Kidney epithelial cell (primary cell): ENCODE results near the gene DRAP1. TPM values are rescaled to one million over a fixed set of nuclear protein-coding genes. Genes with fewer than 3 reads are reported as not detected.
"Not testable (repeated sequence)": the region's sequence is repeated elsewhere in the genome, so short reads cannot be mapped to it uniquely, and the experiment has no call there.

Experiments
- DNase-seq: peaks from one replicate; pipeline ENCODE4 v3.0.0-alpha.2; 2010; ENCODE audit warnings: low read depth
- H3K27me3 ChIP-seq: 2 replicates; pipeline ENCODE4 v1.6.0; 2011; ENCODE audit warnings: low read length; ENCODE audit not compliant: control insufficient read depth, insufficient read depth
- H3K36me3 ChIP-seq: 2 replicates; pipeline ENCODE4 v1.5.1; 2011; ENCODE audit warnings: low read length; ENCODE audit not compliant: control insufficient read depth, insufficient read depth
- H3K4me3 ChIP-seq: 2 replicates; pipeline ENCODE4 v1.5.1; 2011; ENCODE audit warnings: low read depth, mild to moderate bottlenecking, control low read depth, low read length
- CTCF ChIP-seq: IDR thresholded peaks from 2 replicates; pipeline ENCODE4 v1.5.1; 2011; ENCODE audit warnings: mild to moderate bottlenecking, moderate library complexity, low read length, control low read depth, inconsistent platforms; ENCODE audit not compliant: insufficient read depth, poor library complexity, severe bottlenecking
- total RNA-seq: library from RNA; depleted of rRNA; stranded (reverse); fragments of >200 nt; gene quantifications from 2 replicates; pipeline ENCODE4 v1.2.3, GENCODE V29; 2015

The DRAP1 gene
- total RNA-seq, 1 donor from 2014 or later = 141 TPM

GRCh38 chr11:65945430-65945911 is 26.2 kb downstream of the DRAP1 start, which contains the start of gene TSGA10IP:
Gene TSGA10IP (plus strand): TSS chr11:65945480. CDS start chr11:65945676, 196 bp downstream.
- DNase-seq = no peak
- Histone ChIP-seq H3K4me3 (no peak within 1 kb of the TSS), H3K27me3 (no peaks in the 10 kb centered on the region), H3K36me3 (no peaks in the 10 kb centered on the region)
- no peak for TF ChIP-seq CTCF

GRCh38 chr11:65945941-65946558 is 26.8 kb downstream of the DRAP1 start:
- no peaks in the 10 kb centered on the region for H3K27me3 ChIP-seq
- TF ChIP-seq CTCF = no peak
- no peak overlapping the region for H3K4me3 ChIP-seq
- H3K36me3 ChIP-seq = no peaks in the 10 kb centered on the region
- DNase-seq = no peak

- Histone ChIP-seq H3K36me3 (no peaks in the 10 kb centered on the region), H3K27me3 (no peaks in the 10 kb centered on the region), H3K4me3 (no peak overlapping the region)
- no peak for DNase-seq
- TF ChIP-seq CTCF = no peak
These were observed 27.4 kb downstream of the DRAP1 start for GRCh38 chr11:65946655-65947054.

- H3K4me3 ChIP-seq = no peak overlapping the region
- no peaks in the 10 kb centered on the region for H3K36me3 ChIP-seq
- no peaks in the 10 kb centered on the region for H3K27me3 ChIP-seq
- no peak for DNase-seq
- no peak for TF ChIP-seq CTCF
These were observed 27.9 kb downstream of the DRAP1 start for GRCh38 chr11:65947133-65947532.

- Histone ChIP-seq H3K4me3 (no peak overlapping the region), H3K36me3 (no peaks in the 10 kb centered on the region), H3K27me3 (no peaks in the 10 kb centered on the region)
- TF ChIP-seq CTCF = no peak
- no peak for DNase-seq
These were observed 28.4 kb downstream of the DRAP1 start for GRCh38 chr11:65947603-65948125.

GRCh38 chr11:65950711-65951110 is 31.5 kb downstream of the DRAP1 start:
- not testable (repeated sequence) for H3K27me3 ChIP-seq, H3K36me3 ChIP-seq, DNase-seq, H3K4me3 ChIP-seq

GRCh38 chr11:65951641-65952040 is 32.4 kb downstream of the DRAP1 start:
- DNase-seq, H3K4me3 ChIP-seq, H3K27me3 ChIP-seq, H3K36me3 ChIP-seq: not testable (repeated sequence)
